Spleen (tissue), 11 donors: ENCODE measurements around the gene BMP2K. TPM values are rescaled to one million over a fixed set of nuclear protein-coding genes. Genes with fewer than 3 reads are reported as not detected.

Experiments used
- DNase-seq: peaks from one replicate; pipeline ENCODE4 v3.0.0-alpha.2; 2020
- H3K27ac ChIP-seq, 8 donors: fragments of 200-600 bp; sonication (generic) in 7 of 8; 1 replicate in 4 of 8; 2 replicates in 4 of 8; pipeline versions ENCODE4 v1.5.0 to v1.8.0; 2016 to 2021; ENCODE audit warnings: inconsistent platforms in 4 of 8, mild to moderate bottlenecking in 4 of 8, moderate library complexity in 1 of 8
- H3K27me3 ChIP-seq, 7 donors: fragments of 200-600 bp; sonication (generic) in 6 of 7; replicated peaks in 1 of 7; 1 replicate in 4 of 7; 2 replicates in 3 of 7; pipeline versions ENCODE4 v1.5.0 to v1.8.0; 2016 to 2021; ENCODE audit warnings: inconsistent platforms in 3 of 7, mild to moderate bottlenecking in 1 of 7
- H3K36me3 ChIP-seq, 6 donors: fragments of 200-600 bp; sonication (generic) in 5 of 6; 1 replicate in 4 of 6; 2 replicates in 2 of 6; pipeline versions ENCODE4 v1.5.0 to v1.8.0; 2016 to 2021; ENCODE audit warnings: inconsistent platforms in 2 of 6
- H3K4me1 ChIP-seq, 6 donors: fragments of 200-600 bp; sonication (generic) in 5 of 6; 1 replicate in 3 of 6; 2 replicates in 3 of 6; pipeline versions ENCODE4 v1.5.0 to v1.8.0; 2016 to 2021; ENCODE audit warnings: inconsistent platforms in 3 of 6
- H3K4me3 ChIP-seq, 8 donors: fragments of 200-600 bp; sonication (generic) in 7 of 8; 1 replicate in 4 of 8; 2 replicates in 4 of 8; pipeline versions ENCODE4 v1.5.0 to v1.8.0; 2016 to 2021; ENCODE audit warnings: inconsistent platforms in 4 of 8, mild to moderate bottlenecking in 4 of 8, moderate library complexity in 2 of 8
- H3K9me3 ChIP-seq, 8 donors: fragments of 200-600 bp; sonication (generic) in 7 of 8; 1 replicate in 4 of 8; 2 replicates in 4 of 8; pipeline versions ENCODE4 v1.5.0 to v1.8.0; 2016 to 2021; ENCODE audit warnings: inconsistent platforms in 4 of 8
- POLR2A ChIP-seq, 3 donors: fragments of 450-650 bp; IDR thresholded peaks; one replicate each; pipeline ENCODE4 v1.5.1; 2017; ENCODE audit warnings: antibody characterized with exemption in 3 of 3, mild to moderate bottlenecking in 1 of 3
- POLR2AphosphoS5 ChIP-seq, 3 donors: sonication (generic); formaldehyde crosslinking; IDR thresholded peaks; one replicate each; pipeline ENCODE4 v1.5.1; 2017; ENCODE audit warnings: antibody characterized with exemption in 3 of 3
- WGBS, 5 donors: extraction: QIAGEN DNeasy Blood & Tissue Kit in 3 of 5; methylation state at CpG; one replicate each; pipeline versions ENCODE4 v1.1.5 to v1.1.7; 2013 to 2018; 5-methylcytosine and 5-hydroxymethylcytosine counted together
- intact Hi-C: fragments of 100-400 bp; cut with DNase I; formaldehyde crosslinking; loops from one replicate; pipeline ENCODE4 v1.15.0; 2023; ENCODE audit warnings: low total_unique reads
- polyA plus RNA-seq, 3 donors: library from polyadenylated mRNA; stranded (reverse); fragments of 200-250 nt; gene quantifications; one replicate each; pipeline ENCODE4 v1.2.1, GENCODE V29; 2013
- total RNA-seq, 7 donors: library from RNA; depleted of rRNA in 3 of 7; stranded (reverse); fragments of >200 nt in 3 of 7; fragmentation: NEBNext Ultra II Directional in 4 of 7; extraction: Animal tissue kit (Norgen Biotek cat#: 25700) in 4 of 7; gene quantifications; one replicate each; pipeline versions ENCODE4 v1.1.0 to v1.2.1, GENCODE V29; 2016 to 2021
- TF ChIP-seq, protein P1 (sequence below), 11 experiments: fragments of 200-600 bp in 7 of 11; fragments of 450-650 bp in 4 of 11; sonication (generic) in 4 of 11; IDR thresholded peaks in 8 of 11; conservative IDR thresholded peaks in 3 of 11; 1 replicate in 7 of 11; 2 replicates in 4 of 11; pipeline versions ENCODE4 v1.4.0 to v1.8.0; 2016 to 2021; ENCODE audit warnings: antibody characterized with exemption in 11 of 11, inconsistent platforms in 4 of 11, mild to moderate bottlenecking in 1 of 11
- donor health status: healthy with polysubstance abuse.
- donor health status: DM: no; HTN: no; CAD: no; lungs with moderate emphysema.
- donor health status: DM: no; HTN: no; CAD: no.
- donor health status: Bipolar disorder and iron deficiency.
- donor health status: healthy.
- donor health status: DM: no; HTN: no; CAD: no.
- donor health status: DM: yes; HTN: yes; CAD: no.

Gene BMP2K
- total and polyA plus RNA-seq, 10 donors, result 27.4 to 154 (median 96.3) TPM

DNA sequence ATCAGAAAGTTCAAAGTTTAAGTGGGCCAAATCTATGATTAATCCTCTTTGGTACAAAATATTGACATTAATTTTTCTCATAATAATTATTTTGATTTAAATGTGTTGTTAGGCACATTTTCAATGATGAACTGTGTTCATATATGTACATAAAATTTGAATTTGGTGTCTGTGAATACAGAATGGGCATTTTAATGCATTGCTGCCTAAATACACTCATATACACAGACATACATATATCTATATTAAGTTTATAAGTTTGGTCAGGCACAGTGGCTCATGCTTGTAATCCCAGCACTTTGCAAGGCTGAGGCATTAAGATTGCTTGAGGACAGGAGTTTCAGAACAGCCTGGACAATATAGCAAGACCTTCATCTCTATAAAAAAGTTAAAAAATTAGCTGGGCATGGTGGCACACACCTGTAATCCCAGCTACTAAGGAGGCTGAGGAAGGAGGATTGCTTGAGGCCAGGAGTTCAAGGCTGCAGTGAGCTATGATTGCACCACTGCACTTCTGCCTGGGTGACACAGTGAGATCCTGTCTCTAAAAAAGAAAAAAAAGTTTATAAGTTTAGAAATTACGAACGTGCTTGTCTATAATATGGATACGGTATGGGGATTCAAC is 12.3 kb upstream of the BMP2K start:
- H3K4me1 ChIP-seq, result peaks cover 8 to 39% (median 17%) of the 10 kb centered on the region in 6 donors
- no peaks in the 10 kb centered on the region for H3K27me3 ChIP-seq
- WGBS, 5 donors, result 94 to 98% (median 95%) methylated on average over 3 of the region's 3 CpGs
- DNase-seq, result no peak
- H3K4me3 ChIP-seq, result no peak overlapping the region
- no peaks in the 10 kb centered on the region for H3K36me3 ChIP-seq
- H3K27ac ChIP-seq, result no peak overlapping the region
- no peak for TF ChIP-seq POLR2AphosphoS5 (IDR thresholded peaks at IDR 0.05)
- TF ChIP-seq POLR2A (IDR thresholded peaks at IDR 0.05), result no peak
- no peaks in the 10 kb centered on the region for H3K9me3 ChIP-seq
- intact Hi-C loops, result no loop called here

DNA sequence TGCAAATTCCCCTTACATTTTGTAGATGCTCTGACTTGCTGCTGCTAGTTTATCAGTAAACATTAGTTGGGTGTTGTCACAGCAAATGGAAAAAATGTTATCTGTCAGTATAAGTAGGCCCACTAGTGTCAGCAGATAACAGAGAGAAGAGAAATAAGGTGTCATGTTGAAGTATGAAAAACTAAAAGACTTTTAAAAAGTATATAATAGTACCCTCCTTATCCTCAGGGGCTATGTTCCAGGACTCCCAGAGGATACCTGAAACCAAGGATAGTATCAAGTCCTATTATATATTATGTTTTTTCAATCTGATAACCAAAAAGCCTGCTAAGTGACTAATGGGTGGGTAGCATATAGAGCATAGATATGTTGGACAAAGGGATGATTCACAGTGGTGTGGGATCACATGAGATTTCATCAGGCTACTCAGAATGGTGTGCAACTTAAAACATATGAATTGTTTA is 11.6 kb upstream of the BMP2K start:
- Histone ChIP-seq H3K4me1 (peaks cover 8 to 41% (median 17%) of the 10 kb centered on the region in 6 donors), H3K27me3 (no peaks in the 10 kb centered on the region), H3K36me3 (no peaks in the 10 kb centered on the region), H3K4me3 (no peak overlapping the region), H3K27ac (no peak overlapping the region), H3K9me3 (no peaks in the 10 kb centered on the region)
- intact Hi-C loops, result no loop called here
- DNase-seq, result no peak
- TF ChIP-seq, protein P1, sequence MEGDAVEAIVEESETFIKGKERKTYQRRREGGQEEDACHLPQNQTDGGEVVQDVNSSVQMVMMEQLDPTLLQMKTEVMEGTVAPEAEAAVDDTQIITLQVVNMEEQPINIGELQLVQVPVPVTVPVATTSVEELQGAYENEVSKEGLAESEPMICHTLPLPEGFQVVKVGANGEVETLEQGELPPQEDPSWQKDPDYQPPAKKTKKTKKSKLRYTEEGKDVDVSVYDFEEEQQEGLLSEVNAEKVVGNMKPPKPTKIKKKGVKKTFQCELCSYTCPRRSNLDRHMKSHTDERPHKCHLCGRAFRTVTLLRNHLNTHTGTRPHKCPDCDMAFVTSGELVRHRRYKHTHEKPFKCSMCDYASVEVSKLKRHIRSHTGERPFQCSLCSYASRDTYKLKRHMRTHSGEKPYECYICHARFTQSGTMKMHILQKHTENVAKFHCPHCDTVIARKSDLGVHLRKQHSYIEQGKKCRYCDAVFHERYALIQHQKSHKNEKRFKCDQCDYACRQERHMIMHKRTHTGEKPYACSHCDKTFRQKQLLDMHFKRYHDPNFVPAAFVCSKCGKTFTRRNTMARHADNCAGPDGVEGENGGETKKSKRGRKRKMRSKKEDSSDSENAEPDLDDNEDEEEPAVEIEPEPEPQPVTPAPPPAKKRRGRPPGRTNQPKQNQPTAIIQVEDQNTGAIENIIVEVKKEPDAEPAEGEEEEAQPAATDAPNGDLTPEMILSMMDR (IDR thresholded peaks at IDR 0.05 in 8 of 11, conservative IDR thresholded peaks at IDR 0.05 in 3 of 11), result no peak
- TF ChIP-seq POLR2AphosphoS5 (IDR thresholded peaks at IDR 0.05), result no peak
- no peak for TF ChIP-seq POLR2A (IDR thresholded peaks at IDR 0.05)

DNA sequence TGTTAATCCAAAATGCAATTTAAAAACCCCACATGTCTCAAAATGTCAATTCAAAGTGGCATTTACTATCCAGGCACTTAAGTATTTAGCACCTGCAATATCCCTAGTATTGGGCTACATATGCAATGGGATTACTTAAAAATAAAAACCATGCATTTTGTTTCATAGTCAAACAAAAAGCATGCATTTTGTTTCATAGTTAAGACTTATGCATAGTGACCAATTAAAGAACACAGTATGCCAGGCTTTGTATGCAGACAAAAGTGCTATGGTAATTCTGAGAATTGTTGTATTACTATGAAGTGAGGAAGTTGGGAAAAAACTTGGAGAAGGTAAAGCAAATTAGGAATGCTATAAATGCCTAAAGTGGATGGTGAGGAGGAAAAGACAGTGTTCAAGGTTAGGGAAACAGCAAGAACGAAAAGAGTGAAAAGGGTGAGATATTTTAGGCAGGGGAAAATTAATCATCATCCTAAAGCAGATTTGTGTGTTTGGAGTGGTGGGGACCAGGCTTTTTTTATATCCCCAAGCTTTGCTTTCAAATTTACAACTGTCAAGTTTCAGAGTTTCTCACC is 10.6 kb upstream of the BMP2K start:
- intact Hi-C loops, result no loop called here

DNA sequence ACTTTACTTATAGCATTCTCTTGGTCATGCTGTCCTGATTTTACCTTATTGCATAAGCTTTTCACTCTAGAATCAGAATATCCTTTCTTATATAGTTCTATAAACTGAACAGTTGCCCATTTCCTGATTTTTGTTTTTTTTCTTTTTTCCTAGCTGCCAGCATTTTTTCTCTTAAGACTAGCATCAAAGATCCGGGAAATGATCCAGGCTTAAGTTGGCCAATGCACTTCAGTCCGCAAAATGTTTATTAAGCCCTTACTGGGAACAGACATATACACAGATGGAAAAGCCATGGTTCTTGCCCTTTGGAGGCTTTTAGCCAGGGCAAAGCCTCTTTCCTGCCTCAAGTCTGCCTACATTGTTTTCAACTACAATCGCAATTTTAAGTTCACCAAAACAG is 10.1 kb upstream of the BMP2K start:
- Histone ChIP-seq H3K4me3 (no peak overlapping the region), H3K4me1 (peaks cover 8 to 41% (median 17%) of the 10 kb centered on the region in 6 donors), H3K27me3 (no peaks in the 10 kb centered on the region), H3K27ac (peak overlapping the region; percentile 6 to 62 (median 42)), H3K9me3 (no peaks in the 10 kb centered on the region), H3K36me3 (no peaks in the 10 kb centered on the region)
- WGBS, 5 donors, result 48 to 70% (median 62%) methylated on average over 3 of the region's 3 CpGs
- DNase-seq, result no peak
- intact Hi-C loops, result no loop called here
- TF ChIP-seq POLR2AphosphoS5 (IDR thresholded peaks at IDR 0.05) (no peak), POLR2A (IDR thresholded peaks at IDR 0.05) (no peak)
- TF ChIP-seq, protein P1 (IDR thresholded peaks at IDR 0.05 in 8 of 11, conservative IDR thresholded peaks at IDR 0.05 in 3 of 11), result no peak

More for the DNA sequence above, 10.6 kb upstream of the BMP2K start:
- peak overlapping the region in 4 of 8 donors; percentile 28 to 62 (median 44) for H3K27ac ChIP-seq
- DNase-seq, result no peak
- no peak overlapping the region for H3K4me3 ChIP-seq
- no peaks in the 10 kb centered on the region for H3K36me3 ChIP-seq
- no peaks in the 10 kb centered on the region for H3K27me3 ChIP-seq
- H3K4me1 ChIP-seq, result peaks cover 8 to 41% (median 17%) of the 10 kb centered on the region in 6 donors
- H3K9me3 ChIP-seq, result no peaks in the 10 kb centered on the region
- WGBS, 5 donors, result 37 to 60% (median 57%) methylated on average over 1 of the region's 1 CpG
- TF ChIP-seq, protein P1 (IDR thresholded peaks at IDR 0.05 in 8 of 11, conservative IDR thresholded peaks at IDR 0.05 in 3 of 11), result no peak
- no peak for TF ChIP-seq POLR2AphosphoS5 (IDR thresholded peaks at IDR 0.05)
